ENCODE results near the gene INSIG1.

Gene INSIG1

GRCh38 chr7:155352753-155353115 is 55.1 kb downstream of the INSIG1 start:
- no peak for DNase-seq

DNA sequence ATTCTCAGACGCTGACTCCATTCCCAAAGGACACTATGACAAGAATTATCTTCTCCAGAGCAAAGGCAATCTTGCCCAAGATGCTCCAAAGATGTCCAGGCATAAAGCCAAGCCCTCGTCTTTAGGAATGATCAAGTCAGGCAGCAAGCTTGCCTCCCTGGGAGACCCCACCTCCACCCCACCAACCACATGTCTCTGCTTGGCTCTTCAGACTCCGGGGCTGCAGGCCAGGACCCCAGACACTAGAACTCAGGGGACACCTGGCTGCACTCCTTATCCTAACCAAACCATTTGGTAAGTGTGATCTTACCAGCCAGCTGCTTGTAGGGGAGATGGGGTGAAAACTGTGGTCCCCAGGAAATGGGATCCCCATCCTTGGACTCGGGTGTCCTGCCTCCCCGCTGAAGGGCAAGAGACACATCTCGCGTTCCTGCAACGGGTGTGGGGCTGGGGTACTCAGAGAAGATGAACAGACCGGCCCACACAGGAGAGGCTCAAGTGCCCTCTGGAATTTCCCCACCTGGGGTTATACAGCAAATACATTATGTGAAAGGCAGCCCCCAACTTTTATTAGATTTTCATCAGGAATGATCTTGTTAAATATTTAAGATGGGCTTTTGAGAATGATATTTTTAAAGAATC is 55.7 kb downstream of the INSIG1 start:
- no peak for DNase-seq

DNA sequence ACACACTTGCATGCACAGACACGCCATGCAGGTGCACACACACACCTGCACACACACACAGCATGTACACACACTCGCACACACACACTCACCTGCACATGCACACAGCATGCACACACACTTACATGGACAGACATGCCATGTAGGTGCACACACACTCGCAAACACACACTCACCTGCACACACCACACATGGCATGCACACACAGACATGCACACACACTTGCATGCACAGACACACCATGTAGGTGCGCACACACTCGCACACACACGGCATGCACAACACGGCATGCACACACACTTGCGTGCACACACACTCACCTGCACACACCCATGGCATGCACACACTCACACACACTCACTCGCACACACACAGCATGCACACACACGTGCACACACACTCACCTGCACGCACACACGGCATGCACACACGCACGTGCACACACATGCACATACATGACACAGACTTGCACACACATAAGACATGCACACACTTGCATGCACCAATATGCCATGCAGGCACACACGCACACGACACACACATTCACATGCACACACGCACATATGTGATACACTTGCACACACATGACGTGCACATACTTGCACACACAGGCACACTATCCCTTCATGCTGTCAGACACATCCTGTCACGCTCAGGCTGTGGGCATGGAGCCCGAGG is 56.8 kb downstream of the INSIG1 start:
- no peak for DNase-seq

GRCh38 chr7:155355176-155355575 is 57.5 kb downstream of the INSIG1 start:
- DNase-seq = no peak

GRCh38 chr7:155355745-155356144 is 58.1 kb downstream of the INSIG1 start:
- no peak for DNase-seq

GRCh38 chr7:155356323-155357105 is 58.8 kb downstream of the INSIG1 start:
- DNase-seq = peak in 1 of 2 experiments; percentile 22

DNA sequence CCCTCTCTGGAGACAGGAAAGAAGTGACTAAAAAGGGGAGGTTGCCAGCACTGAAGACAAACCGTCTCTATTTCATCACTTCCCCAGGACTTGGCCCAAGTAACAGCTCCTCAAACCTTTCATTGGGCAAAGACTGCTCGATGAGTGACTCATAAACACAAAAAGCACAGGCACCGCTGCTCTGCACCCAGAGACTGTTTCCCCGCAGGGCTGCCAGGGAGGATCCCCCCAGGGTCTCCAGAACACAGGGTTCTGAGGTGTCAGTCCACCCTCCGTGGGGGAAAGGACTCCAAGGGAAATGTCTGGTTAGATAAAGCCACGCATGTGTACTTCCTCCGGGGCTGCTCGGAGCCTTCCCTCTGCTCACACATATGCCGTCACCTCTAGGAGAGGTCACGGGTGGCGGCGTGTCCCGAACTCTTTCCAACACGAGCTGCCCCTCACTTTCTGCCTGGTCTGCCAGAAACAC is 59.9 kb downstream of the INSIG1 start:
- no peak for DNase-seq

- no peak for DNase-seq
Observed at GRCh38 chr7:155358066-155358947, 60.6 kb downstream of the INSIG1 start.

DNA sequence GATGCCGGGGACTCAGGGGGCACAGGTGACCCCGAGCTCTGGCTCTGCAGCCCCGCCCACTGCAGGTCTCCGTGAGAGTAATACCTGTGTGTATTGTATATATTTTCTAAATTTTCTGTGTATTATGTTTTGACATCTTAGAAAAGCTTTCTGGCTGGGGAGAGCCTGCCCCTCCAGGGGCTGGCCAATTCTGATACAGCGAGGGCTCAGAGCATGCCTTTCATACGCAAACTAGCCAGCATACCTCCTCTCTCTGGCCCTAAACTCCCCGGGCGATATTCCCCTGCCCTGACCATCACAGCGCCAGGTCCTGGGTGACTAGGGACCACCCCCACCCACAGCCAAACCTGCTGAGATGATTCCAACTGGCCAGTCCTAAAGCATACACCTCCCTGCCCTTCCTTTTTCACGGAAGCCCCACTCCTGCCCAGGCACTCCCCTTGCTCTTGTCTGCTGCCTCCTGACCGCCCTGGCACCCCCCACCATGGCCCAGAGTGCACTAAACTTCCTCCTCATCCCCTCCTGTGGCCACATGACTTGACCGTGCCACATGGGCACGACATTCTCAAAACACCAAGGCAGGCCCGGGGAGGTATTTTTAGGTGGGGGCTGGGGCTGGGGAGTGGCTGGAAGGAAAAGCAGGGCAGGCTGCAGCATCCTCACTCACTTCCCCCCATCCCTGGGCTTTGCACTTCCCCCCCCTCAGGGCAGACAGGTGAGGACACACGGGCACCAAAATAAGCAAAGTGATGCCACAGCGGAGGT is 61.5 kb downstream of the INSIG1 start:
- no peak for DNase-seq
